HL-60 (cell line): Measurements from ENCODE around the gene COX6A2.

Source experiments
- CTCF ChIP-seq: IDR thresholded peaks from one replicate; pipeline ENCODE4 v1.5.1; 2011; ENCODE audit warnings: low read length, control low read depth, inconsistent platforms; ENCODE audit not compliant: insufficient read depth
- POLR2AphosphoS5 ChIP-seq: IDR thresholded peaks from 2 replicates; pipeline ENCODE4 v1.6.1; 2012; ENCODE audit warnings: low read depth
- REST ChIP-seq: IDR thresholded peaks from 2 replicates; pipeline ENCODE4 v1.6.1; 2012; ENCODE audit warnings: low read depth; ENCODE audit not compliant: insufficient replicate concordance

- TF ChIP-seq CTCF: no peak
- no peak for TF ChIP-seq REST
- no peak for TF ChIP-seq POLR2AphosphoS5
Observed at GRCh38 chr16:31410082-31410481, 18.1 kb downstream of the COX6A2 start.
